Smooth muscle cell (in vitro differentiated cells): ENCODE data around the gene IL15RA. TPM values are rescaled to one million over a fixed set of nuclear protein-coding genes. Genes with fewer than 3 reads are reported as not detected.

ENCODE experiments used
- DNase-seq: peaks from one replicate; lab custom pipeline; 2025; ENCODE audit not compliant: unreplicated experiment; lab: John Stamatoyannopoulos, UW
- H2AFZ ChIP-seq: fragments of 200-600 bp; sonication (generic); 2 replicates; pipeline ENCODE4 v1.6.0; 2016; ENCODE audit warnings: antibody characterized with exemption, low read depth, mild to moderate bottlenecking
- H3F3A ChIP-seq: fragments of 200-600 bp; sonication (generic); 2 replicates; pipeline ENCODE4 v1.6.0; 2017; ENCODE audit warnings: antibody characterized with exemption, low read depth
- H3K27ac ChIP-seq: fragments of 200-600 bp; sonication (generic); 2 replicates; pipeline ENCODE4 v1.5.1; 2016; ENCODE audit warnings: low read depth, mild to moderate bottlenecking
- H3K27me3 ChIP-seq: fragments of 200-600 bp; sonication (generic); 2 replicates; pipeline ENCODE4 v1.6.1; 2016; ENCODE audit warnings: low read depth, mild to moderate bottlenecking
- H3K36me3 ChIP-seq: fragments of 200-600 bp; sonication (generic); 2 replicates; pipeline ENCODE4 v1.5.1; 2016; ENCODE audit warnings: low read depth
- H3K4me1 ChIP-seq: fragments of 200-600 bp; sonication (generic); 2 replicates; pipeline ENCODE4 v1.5.1; 2016; ENCODE audit warnings: low read depth
- H3K4me2 ChIP-seq: fragments of 200-600 bp; sonication (generic); 2 replicates; pipeline ENCODE4 v1.6.0; 2016; ENCODE audit warnings: mild to moderate bottlenecking
- H3K4me3 ChIP-seq: fragments of 200-600 bp; sonication (generic); 2 replicates; pipeline ENCODE4 v1.5.1; 2016; ENCODE audit warnings: mild to moderate bottlenecking
- H3K79me2 ChIP-seq: fragments of 200-600 bp; sonication (generic); 2 replicates; pipeline ENCODE4 v1.6.0; 2016; ENCODE audit warnings: low read depth, mild to moderate bottlenecking
- H3K9ac ChIP-seq: fragments of 200-600 bp; sonication (generic); 2 replicates; pipeline ENCODE4 v1.6.0; 2016; ENCODE audit warnings: low read depth
- H3K9me3 ChIP-seq: fragments of 200-600 bp; sonication (generic); replicated peaks from 2 replicates; pipeline ENCODE4 v1.5.1; 2016; ENCODE audit warnings: low read depth
- H4K20me1 ChIP-seq: fragments of 200-600 bp; sonication (generic); 2 replicates; pipeline ENCODE4 v1.6.0; 2016; ENCODE audit warnings: low read depth
- CTCF ChIP-seq: fragments of 200-600 bp; sonication (generic); IDR thresholded peaks from 2 replicates; pipeline ENCODE4 v1.5.1; 2017; ENCODE audit warnings: borderline replicate concordance, mild to moderate bottlenecking, antibody characterized with exemption; ENCODE audit not compliant: insufficient read depth, poor library complexity, severe bottlenecking
- WGBS: methylation state at CpG from one replicate; pipeline ENCODE4 v1.1.7; 2016; ENCODE audit warnings: low lambda C conversion rate; 5-methylcytosine and 5-hydroxymethylcytosine counted together
- polyA plus RNA-seq: library from polyadenylated mRNA; unstranded; fragments of >200 nt; fragmentation: Nextera tagmentation; extraction: Ambion mirVana; gene quantifications from 2 replicates; pipeline ENCODE4 v1.2.1, GENCODE V29; 2016
- total RNA-seq: library from RNA; depleted of rRNA; stranded (reverse); fragments of >200 nt; gene quantifications from 2 replicates; pipeline ENCODE4 v1.2.3, GENCODE V29; 2014

The IL15RA gene
- total and polyA plus RNA-seq, 2 experiments from 2014 or later: 0.23 to 0.54 TPM

GRCh38 chr10:5930272-5930671, 47.1 kb downstream of the IL15RA start:
- Histone ChIP-seq H4K20me1 (no peaks in the 10 kb centered on the region), H3K27me3 (no peaks in the 10 kb centered on the region), H3K4me3 (no peak overlapping the region), H2AFZ (no peak overlapping the region), H3K4me1 (no peaks in the 10 kb centered on the region), H3F3A (no peaks in the 10 kb centered on the region), H3K4me2 (no peak overlapping the region), H3K36me3 (peaks cover 32% of the 10 kb centered on the region), H3K27ac (no peak overlapping the region), H3K79me2 (no peaks in the 10 kb centered on the region), H3K9ac (no peak overlapping the region), H3K9me3 (no peaks in the 10 kb centered on the region)
- WGBS: over 99% methylated on average over 11 of the region's 11 CpGs
- no peak for TF ChIP-seq CTCF
- no peak for DNase-seq

- no peak overlapping the region for H2AFZ ChIP-seq
- no peak overlapping the region for H3K9ac ChIP-seq
- no peak overlapping the region for H3K4me3 ChIP-seq
- no peaks in the 10 kb centered on the region for H3K27me3 ChIP-seq
- no peaks in the 10 kb centered on the region for H3K4me1 ChIP-seq
- no peak for DNase-seq
- 88% methylated on average over 8 of the region's 8 CpGs for WGBS
- H3K9me3 ChIP-seq: no peaks in the 10 kb centered on the region
- H3F3A ChIP-seq: no peaks in the 10 kb centered on the region
- no peak overlapping the region for H3K4me2 ChIP-seq
- H3K36me3 ChIP-seq: peaks cover 39% of the 10 kb centered on the region
- H3K27ac ChIP-seq: no peak overlapping the region
- H4K20me1 ChIP-seq: no peaks in the 10 kb centered on the region
- H3K79me2 ChIP-seq: no peaks in the 10 kb centered on the region
- no peak for TF ChIP-seq CTCF
These were observed 47.9 kb downstream of the IL15RA start for GRCh38 chr10:5929442-5929841.

GRCh38 chr10:5927306-5927705, 50.0 kb downstream of the IL15RA start:
- peaks cover 35% of the 10 kb centered on the region for H3K36me3 ChIP-seq
- H3K79me2 ChIP-seq: no peaks in the 10 kb centered on the region
- no peak overlapping the region for H3K4me2 ChIP-seq
- no peak overlapping the region for H2AFZ ChIP-seq
- no peaks in the 10 kb centered on the region for H3K9me3 ChIP-seq
- H3K27ac ChIP-seq: no peak overlapping the region
- H3F3A ChIP-seq: no peaks in the 10 kb centered on the region
- no peak for TF ChIP-seq CTCF
- no peaks in the 10 kb centered on the region for H3K4me1 ChIP-seq
- no peak overlapping the region for H3K4me3 ChIP-seq
- DNase-seq: no peak
- 94% methylated on average over 8 of the region's 8 CpGs for WGBS
- H3K9ac ChIP-seq: no peak overlapping the region
- H3K27me3 ChIP-seq: no peaks in the 10 kb centered on the region
- no peaks in the 10 kb centered on the region for H4K20me1 ChIP-seq

- TF ChIP-seq CTCF: no peak
- no peaks in the 10 kb centered on the region for H3K79me2 ChIP-seq
- no peak overlapping the region for H3K27ac ChIP-seq
- WGBS: 88% methylated on average over 10 of the region's 10 CpGs
- no peak for DNase-seq
- no peaks in the 10 kb centered on the region for H3F3A ChIP-seq
- H4K20me1 ChIP-seq: no peaks in the 10 kb centered on the region
- no peaks in the 10 kb centered on the region for H3K4me1 ChIP-seq
- no peak overlapping the region for H3K4me3 ChIP-seq
- H3K36me3 ChIP-seq: peaks cover 32% of the 10 kb centered on the region
- H3K9me3 ChIP-seq: no peaks in the 10 kb centered on the region
- no peak overlapping the region for H3K9ac ChIP-seq
- no peak overlapping the region for H2AFZ ChIP-seq
- no peak overlapping the region for H3K4me2 ChIP-seq
- H3K27me3 ChIP-seq: no peaks in the 10 kb centered on the region
These were observed 52.5 kb downstream of the IL15RA start for GRCh38 chr10:5924889-5925288.
